Progenitor cell of endocrine pancreas (in vitro differentiated cells): Measurements from ENCODE around the gene FUZ. TPM values are rescaled to one million over a fixed set of nuclear protein-coding genes. Genes with fewer than 3 reads are reported as not detected.

Source experiments
- DNase-seq: peaks from one replicate; pipeline ENCODE4 v3.0.0; 2021; ENCODE audit warnings: low spot score; ENCODE audit not compliant: unreplicated experiment
- H3K27ac Mint-ChIP-seq: 2 replicates; pipeline ENCODE4 v1.8.0; 2021; ENCODE audit warnings: mild to moderate bottlenecking, moderate library complexity, mixed read lengths
- H3K27me3 Mint-ChIP-seq: 2 replicates; pipeline ENCODE4 v1.8.0; 2021; ENCODE audit warnings: mixed read lengths
- H3K36me3 Mint-ChIP-seq: 2 replicates; pipeline ENCODE4 v1.8.0; 2022; ENCODE audit warnings: mixed read lengths; ENCODE audit not compliant: insufficient read depth
- H3K4me1 Mint-ChIP-seq: 2 replicates; pipeline ENCODE4 v1.8.0; 2021; ENCODE audit warnings: low read depth, mixed read lengths
- H3K4me3 Mint-ChIP-seq: 2 replicates; pipeline ENCODE4 v1.8.0; 2021; ENCODE audit warnings: low read depth, mild to moderate bottlenecking, moderate library complexity, mixed read lengths
- H3K9me3 Mint-ChIP-seq: 2 replicates; pipeline ENCODE4 v1.8.0; 2021; ENCODE audit warnings: low read depth, mixed read lengths
- long read RNA-seq: library from polyadenylated mRNA; unstranded; transcript quantifications from one replicate; pipeline ENCODE4 v2.0.0, GENCODE V29; 2020
- total RNA-seq: library from RNA; stranded (reverse); gene quantifications from 2 replicates; pipeline ENCODE4 v1.2.1, GENCODE V29; 2021
- TF ChIP-seq, protein P1 (sequence below): fragments of 200-600 bp; sonication (generic); IDR thresholded peaks from one replicate; pipeline ENCODE4 v1.5.0; 2021; ENCODE audit warnings: antibody characterized with exemption, mild to moderate bottlenecking; ENCODE audit not compliant: unreplicated experiment

FUZ gene, protein sequence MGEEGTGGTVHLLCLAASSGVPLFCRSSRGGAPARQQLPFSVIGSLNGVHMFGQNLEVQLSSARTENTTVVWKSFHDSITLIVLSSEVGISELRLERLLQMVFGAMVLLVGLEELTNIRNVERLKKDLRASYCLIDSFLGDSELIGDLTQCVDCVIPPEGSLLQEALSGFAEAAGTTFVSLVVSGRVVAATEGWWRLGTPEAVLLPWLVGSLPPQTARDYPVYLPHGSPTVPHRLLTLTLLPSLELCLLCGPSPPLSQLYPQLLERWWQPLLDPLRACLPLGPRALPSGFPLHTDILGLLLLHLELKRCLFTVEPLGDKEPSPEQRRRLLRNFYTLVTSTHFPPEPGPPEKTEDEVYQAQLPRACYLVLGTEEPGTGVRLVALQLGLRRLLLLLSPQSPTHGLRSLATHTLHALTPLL
- 37.8 and 40.0 TPM in 2 replicates for total RNA-seq
- long read RNA-seq, partial matches to known transcripts, result 0 of 1 reads
- long read RNA-seq, other reads (novel, unspliced or antisense), result 1 of 1 reads

DNA sequence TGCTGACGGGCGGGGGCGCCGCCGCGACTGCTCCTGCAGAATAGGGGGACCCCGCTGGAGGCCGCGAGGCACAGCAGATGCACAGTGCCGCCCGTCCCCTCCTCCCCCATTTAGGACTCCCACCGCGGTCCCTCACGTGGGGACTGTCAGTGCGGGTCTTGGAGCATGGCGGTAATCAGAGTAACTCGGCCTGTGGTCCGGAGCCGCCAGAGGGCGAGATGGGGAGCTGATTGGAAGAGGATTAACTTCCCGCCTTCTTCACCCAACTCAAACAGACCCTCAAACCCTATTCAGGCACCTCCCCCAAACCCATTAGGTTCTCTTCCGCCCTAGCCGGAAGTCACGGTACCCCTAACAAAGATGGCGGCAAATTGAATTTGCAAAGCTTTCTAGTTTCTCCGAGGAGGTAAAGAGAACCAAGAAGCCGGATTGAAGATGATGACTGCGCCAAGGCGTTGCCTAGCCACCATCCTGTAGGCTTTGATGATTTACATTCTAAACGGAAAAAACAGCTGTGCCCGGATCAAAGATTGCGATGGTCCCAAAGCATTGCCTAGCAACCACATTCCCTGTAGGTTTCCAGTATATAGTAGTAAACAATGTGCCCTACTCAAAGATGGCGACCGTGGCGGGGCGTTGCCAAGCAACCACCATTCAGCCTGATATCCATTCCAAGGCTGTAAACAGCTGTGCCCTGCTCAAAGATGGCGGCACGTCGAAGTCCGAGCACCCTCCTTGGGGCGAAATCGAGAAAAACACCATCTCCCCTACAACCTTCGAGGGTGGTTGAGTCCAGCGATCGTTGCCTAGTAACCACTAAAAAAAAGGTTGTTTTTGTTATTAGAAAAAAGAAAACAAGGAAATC, at the start of gene FUZ:
FUZ (minus strand) TSS at position 296 of the 865 bp plus-strand sequence; CDS start at position 110, 186 bp downstream.
- Mint-ChIP-seq H3K9me3 (no peaks in the 10 kb centered on the region), H3K27me3 (no peaks in the 10 kb centered on the region), H3K4me1 (peaks cover 17% of the 10 kb centered on the region), H3K27ac (peak within 1 kb of the TSS; percentile 99), H3K36me3 (no peaks in the 10 kb centered on the region), H3K4me3 (peak within 1 kb of the TSS; percentile 98)
- peak; percentile 87 for DNase-seq
- TF ChIP-seq, protein P1, sequence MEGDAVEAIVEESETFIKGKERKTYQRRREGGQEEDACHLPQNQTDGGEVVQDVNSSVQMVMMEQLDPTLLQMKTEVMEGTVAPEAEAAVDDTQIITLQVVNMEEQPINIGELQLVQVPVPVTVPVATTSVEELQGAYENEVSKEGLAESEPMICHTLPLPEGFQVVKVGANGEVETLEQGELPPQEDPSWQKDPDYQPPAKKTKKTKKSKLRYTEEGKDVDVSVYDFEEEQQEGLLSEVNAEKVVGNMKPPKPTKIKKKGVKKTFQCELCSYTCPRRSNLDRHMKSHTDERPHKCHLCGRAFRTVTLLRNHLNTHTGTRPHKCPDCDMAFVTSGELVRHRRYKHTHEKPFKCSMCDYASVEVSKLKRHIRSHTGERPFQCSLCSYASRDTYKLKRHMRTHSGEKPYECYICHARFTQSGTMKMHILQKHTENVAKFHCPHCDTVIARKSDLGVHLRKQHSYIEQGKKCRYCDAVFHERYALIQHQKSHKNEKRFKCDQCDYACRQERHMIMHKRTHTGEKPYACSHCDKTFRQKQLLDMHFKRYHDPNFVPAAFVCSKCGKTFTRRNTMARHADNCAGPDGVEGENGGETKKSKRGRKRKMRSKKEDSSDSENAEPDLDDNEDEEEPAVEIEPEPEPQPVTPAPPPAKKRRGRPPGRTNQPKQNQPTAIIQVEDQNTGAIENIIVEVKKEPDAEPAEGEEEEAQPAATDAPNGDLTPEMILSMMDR, result peak; percentile 37

DNA sequence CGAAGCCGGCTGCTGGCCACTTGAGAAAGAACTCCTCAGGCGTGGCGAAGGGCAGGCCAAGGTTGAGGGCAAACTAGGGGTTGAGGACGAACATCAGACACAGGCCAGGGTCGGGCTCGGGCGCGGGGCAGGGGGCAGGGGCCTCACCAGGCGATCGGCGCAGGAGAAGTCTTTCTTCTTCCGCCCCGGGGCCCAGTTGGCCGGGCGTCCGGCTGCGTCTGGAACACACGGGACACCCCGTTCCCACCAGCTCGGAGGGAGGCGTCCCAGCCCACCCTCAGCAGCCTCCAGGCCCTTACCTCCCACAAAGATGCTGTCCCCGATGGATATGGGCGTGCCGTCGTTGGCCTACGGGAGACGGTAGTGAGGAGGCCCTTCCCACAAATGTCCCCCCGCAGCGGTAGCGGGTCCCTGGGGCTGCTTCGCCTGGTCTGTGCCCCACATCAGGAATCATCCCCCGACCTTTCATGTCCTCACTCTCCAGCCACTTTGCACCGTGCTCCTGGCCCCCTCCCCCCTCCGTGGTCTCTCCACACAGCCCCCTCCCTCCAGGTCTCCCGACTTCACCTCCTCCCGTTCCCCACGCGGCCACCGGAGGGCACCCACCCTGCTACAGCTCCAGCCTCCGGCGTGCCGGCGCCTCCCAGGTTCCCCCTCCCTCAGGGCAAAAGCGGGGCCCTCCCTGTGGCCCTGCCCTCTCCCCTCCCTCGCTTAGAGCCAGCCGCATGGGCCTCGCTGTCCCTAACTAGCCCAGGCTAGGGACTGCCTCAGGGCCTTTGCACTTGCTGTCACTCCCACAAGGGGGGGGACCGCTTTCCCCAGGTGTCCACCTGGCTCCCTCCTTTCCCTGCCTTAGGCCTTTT, 49.5 kb upstream of the FUZ start:
- TF ChIP-seq, protein P1, result peak; percentile 31
- H3K27me3 Mint-ChIP-seq, result no peaks in the 10 kb centered on the region
- peaks cover 22% of the 10 kb centered on the region for H3K36me3 Mint-ChIP-seq
- no peak for DNase-seq
- no peak overlapping the region for H3K27ac Mint-ChIP-seq
- H3K9me3 Mint-ChIP-seq, result no peaks in the 10 kb centered on the region
- H3K4me3 Mint-ChIP-seq, result no peak overlapping the region
- H3K4me1 Mint-ChIP-seq, result peaks cover 13% of the 10 kb centered on the region

DNA sequence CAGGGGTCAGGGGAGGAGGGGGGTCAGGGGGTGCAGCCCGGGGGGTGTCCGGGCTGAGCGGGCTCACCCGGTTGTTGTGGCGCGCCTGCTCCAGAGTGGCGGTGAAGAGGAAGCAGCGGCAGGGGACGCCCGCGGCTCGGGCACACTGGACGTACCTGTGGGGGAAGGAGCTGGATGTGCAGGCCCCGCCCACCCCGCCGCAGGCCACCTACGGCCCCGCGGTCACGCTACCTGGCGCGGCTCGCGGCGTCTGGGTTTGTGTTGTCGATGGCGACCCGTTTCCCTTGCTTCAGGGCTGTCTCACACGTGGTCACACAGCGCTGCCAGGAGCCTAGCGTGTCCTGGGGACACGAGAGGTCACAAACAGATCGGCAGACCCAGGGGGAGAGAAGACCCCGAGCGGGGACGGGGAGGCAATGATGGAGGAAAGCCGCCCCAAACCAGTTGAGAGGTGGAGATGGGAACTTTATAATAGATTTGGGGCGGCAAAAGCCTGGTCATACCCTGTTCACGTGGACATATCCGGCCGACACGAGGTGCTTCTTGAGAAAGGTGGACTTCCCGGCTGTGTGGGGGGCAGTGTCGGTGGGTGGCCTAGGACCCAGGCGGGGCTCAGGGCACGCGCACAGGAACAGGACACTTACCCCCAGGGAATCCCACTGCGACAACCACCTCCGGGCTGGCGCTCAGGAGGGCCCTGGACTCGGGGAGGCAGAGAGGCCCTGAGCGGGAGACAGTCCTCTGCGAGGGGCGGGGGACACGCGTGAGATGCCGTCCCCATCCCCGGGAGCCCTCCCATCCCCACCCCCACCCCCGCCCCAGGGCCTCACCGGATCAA, 48.7 kb upstream of the FUZ start:
- H3K27ac Mint-ChIP-seq, result peak overlapping the region; percentile 45
- TF ChIP-seq, protein P1, result no peak
- peaks cover 21% of the 10 kb centered on the region for H3K36me3 Mint-ChIP-seq
- no peak for DNase-seq
- H3K4me3 Mint-ChIP-seq, result no peak overlapping the region
- H3K9me3 Mint-ChIP-seq, result no peaks in the 10 kb centered on the region
- H3K27me3 Mint-ChIP-seq, result no peaks in the 10 kb centered on the region
- H3K4me1 Mint-ChIP-seq, result peaks cover 11% of the 10 kb centered on the region

DNA sequence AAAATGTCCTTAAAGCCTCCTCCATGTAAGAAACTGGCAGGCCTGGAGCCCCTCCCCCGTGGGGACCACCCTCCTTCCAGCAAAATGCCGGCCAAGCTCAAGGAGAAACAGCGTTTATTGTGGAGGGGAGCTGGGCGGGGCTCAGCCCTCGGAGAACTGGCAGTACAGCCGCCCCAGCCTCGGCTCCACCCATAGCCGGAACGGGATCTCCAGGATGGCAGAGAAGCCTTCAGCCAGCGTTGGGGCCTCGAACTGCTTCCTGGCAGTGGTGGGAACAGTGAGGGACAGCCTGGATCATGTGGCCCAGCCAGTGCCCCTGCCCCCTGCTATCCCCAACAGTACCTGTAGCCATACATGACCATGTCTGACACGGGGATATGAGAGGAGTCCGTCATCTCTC, 48.0 kb upstream of the FUZ start:
- no peaks in the 10 kb centered on the region for H3K9me3 Mint-ChIP-seq
- no peaks in the 10 kb centered on the region for H3K27me3 Mint-ChIP-seq
- TF ChIP-seq, protein P1, result no peak
- H3K27ac Mint-ChIP-seq, result no peak overlapping the region
- no peak for DNase-seq
- H3K36me3 Mint-ChIP-seq, result peaks cover 20% of the 10 kb centered on the region
- peaks cover 5% of the 10 kb centered on the region for H3K4me1 Mint-ChIP-seq
- H3K4me3 Mint-ChIP-seq, result no peak overlapping the region
